D341Med (cell line): ENCODE results near the gene SMG6.
"Not testable (repeated sequence)": the region's sequence is repeated elsewhere in the genome, so short reads cannot be mapped to it uniquely, and the experiment has no call there.

Experiments
- DNase-seq: peaks from one replicate; pipeline ENCODE4 v3.0.0; 2012; ENCODE audit warnings: low spot score

SMG6 gene

GRCh38 chr17:2303204-2304188 lies at the start of gene SMG6, which contains the start of gene SRR:
TSS of gene SMG6 (minus strand) at chr17:2303785. CDS start at chr17:2303720, 65 bp downstream.
TSS of gene SRR (plus strand) at chr17:2303950. CDS start at chr17:2315561, 11,611 bp downstream.
- peak; percentile 94 for DNase-seq

- DNase-seq = no peak
These were observed 47.7 kb upstream of the SMG6 start for GRCh38 chr17:2351269-2351668.

GRCh38 chr17:2347805-2348685 lies 44.5 kb upstream of the SMG6 start:
- peak; percentile 75 for DNase-seq

- no peak for DNase-seq
These were observed 42.9 kb upstream of the SMG6 start for GRCh38 chr17:2346475-2346874.

- DNase-seq = no peak
These were observed 40.9 kb upstream of the SMG6 start for GRCh38 chr17:2344528-2344927.

- no peak for DNase-seq
These were observed 39.8 kb upstream of the SMG6 start for GRCh38 chr17:2343421-2343820.

GRCh38 chr17:2338315-2338657 lies 34.7 kb upstream of the SMG6 start:
- DNase-seq = no peak

GRCh38 chr17:2337544-2338314 lies 34.1 kb upstream of the SMG6 start:
- DNase-seq = peak; percentile 80

GRCh38 chr17:2336852-2337543 lies 33.4 kb upstream of the SMG6 start, which contains the start of gene SGSM2:
TSS of gene SGSM2 (plus strand) at chr17:2337501. CDS start at chr17:2337689, 188 bp downstream.
- DNase-seq = peak; percentile 90

- peak; percentile 92 for DNase-seq
These were observed 32.7 kb upstream of the SMG6 start, which contains the start of gene TSR1 for GRCh38 chr17:2336215-2336851. TSS of gene TSR1 (minus strand) at chr17:2336457. CDS start at chr17:2336427, 30 bp downstream.

- DNase-seq = no peak
These were observed 32.2 kb upstream of the SMG6 start for GRCh38 chr17:2335726-2336214.

GRCh38 chr17:2331303-2331702 lies 27.7 kb upstream of the SMG6 start:
- no peak for DNase-seq

GRCh38 chr17:2323629-2324314 lies 20.2 kb upstream of the SMG6 start:
- no peak for DNase-seq

GRCh38 chr17:2321399-2321798 lies 17.8 kb upstream of the SMG6 start:
- DNase-seq = no peak

GRCh38 chr17:2319051-2319450 lies 15.5 kb upstream of the SMG6 start:
- DNase-seq = no peak

- no peak for DNase-seq
These were observed 14.2 kb upstream of the SMG6 start for GRCh38 chr17:2317796-2318195.

GRCh38 chr17:2316916-2317205 lies 13.3 kb upstream of the SMG6 start:
- DNase-seq = not testable (repeated sequence)

- no peak for DNase-seq
These were observed 9.2 kb upstream of the SMG6 start for GRCh38 chr17:2312736-2313135.

GRCh38 chr17:2309338-2310154 lies 6.0 kb upstream of the SMG6 start:
- no peak for DNase-seq
